Stimulated activated effector memory CD8-positive, alpha-beta T cell treated with anti-CD3 and anti-CD28 coated beads, Interleukin-12 subunit alpha, Interleukin-12 subunit beta, amount 100 ng/mL, for 72 hours (primary cell): ENCODE data around the gene ELMO1.
A peak's percentile ranks its signal among the peaks of the same experiment; 100 is the strongest.

Experiments
- ATAC-seq: fragments of 150-1000 bp; cut with Tn5 transposase; 2 replicates; pipeline ENCODE4 v1.10.0; 2021
- DNase-seq, 2 donors: peaks; one replicate each; pipeline ENCODE4 v3.0.0; 2021 to 2022; ENCODE audit warnings: low spot score in 2 of 2
- H3K27ac Mint-ChIP-seq: one replicate; pipeline ENCODE4 v1.8.0; 2022; ENCODE audit warnings: mild to moderate bottlenecking, mixed read lengths
- H3K36me3 Mint-ChIP-seq: one replicate; pipeline ENCODE4 v1.8.0; 2022; ENCODE audit warnings: mild to moderate bottlenecking, mixed read lengths
- H3K4me1 Mint-ChIP-seq: one replicate; pipeline ENCODE4 v1.8.0; 2022; ENCODE audit warnings: mixed read lengths
- H3K4me3 Mint-ChIP-seq: one replicate; pipeline ENCODE4 v1.8.0; 2022; ENCODE audit warnings: mild to moderate bottlenecking, mixed read lengths
- H3K9me3 Mint-ChIP-seq: one replicate; pipeline ENCODE4 v1.8.0; 2022; ENCODE audit warnings: mixed read lengths

The ELMO1 gene

GRCh38 chr7:36906448-36906847 lies 542.2 kb downstream of the ELMO1 start:
- ATAC-seq (no peak), DNase-seq (no peak)
- Mint-ChIP-seq H3K36me3 (no peaks in the 10 kb centered on the region), H3K9me3 (peaks cover 3% of the 10 kb centered on the region), H3K4me1 (peaks cover 13% of the 10 kb centered on the region), H3K27ac (no peak overlapping the region), H3K4me3 (no peak overlapping the region)

GRCh38 chr7:36905841-36906240 lies 542.8 kb downstream of the ELMO1 start:
- H3K4me1 Mint-ChIP-seq, result peaks cover 13% of the 10 kb centered on the region
- H3K4me3 Mint-ChIP-seq, result no peak overlapping the region
- H3K9me3 Mint-ChIP-seq, result peaks cover 3% of the 10 kb centered on the region
- ATAC-seq (no peak), DNase-seq (no peak)
- no peak overlapping the region for H3K27ac Mint-ChIP-seq
- H3K36me3 Mint-ChIP-seq, result no peaks in the 10 kb centered on the region

GRCh38 chr7:36904802-36905201 lies 543.9 kb downstream of the ELMO1 start:
- DNase-seq, result no peak
- no peak for ATAC-seq
- no peaks in the 10 kb centered on the region for H3K9me3 Mint-ChIP-seq
- no peak overlapping the region for H3K4me3 Mint-ChIP-seq
- no peaks in the 10 kb centered on the region for H3K36me3 Mint-ChIP-seq
- H3K4me1 Mint-ChIP-seq, result peaks cover 13% of the 10 kb centered on the region
- no peak overlapping the region for H3K27ac Mint-ChIP-seq

GRCh38 chr7:36904101-36904500 lies 544.6 kb downstream of the ELMO1 start:
- Mint-ChIP-seq H3K4me1 (peaks cover 13% of the 10 kb centered on the region), H3K36me3 (no peaks in the 10 kb centered on the region), H3K4me3 (no peak overlapping the region), H3K9me3 (no peaks in the 10 kb centered on the region), H3K27ac (no peak overlapping the region)
- ATAC-seq (no peak), DNase-seq (no peak)

GRCh38 chr7:36900988-36901710 lies 547.5 kb downstream of the ELMO1 start:
- Mint-ChIP-seq H3K4me1 (peaks cover 30% of the 10 kb centered on the region), H3K27ac (no peak overlapping the region), H3K4me3 (no peak overlapping the region), H3K9me3 (no peaks in the 10 kb centered on the region), H3K36me3 (peaks cover 7% of the 10 kb centered on the region)
- no peak for ATAC-seq
- DNase-seq, result no peak

GRCh38 chr7:36898186-36898585 lies 550.5 kb downstream of the ELMO1 start:
- H3K36me3 Mint-ChIP-seq, result peaks cover 14% of the 10 kb centered on the region

GRCh38 chr7:36896956-36897590 lies 551.6 kb downstream of the ELMO1 start:
- H3K27ac Mint-ChIP-seq, result no peak overlapping the region
- peaks cover 36% of the 10 kb centered on the region for H3K4me1 Mint-ChIP-seq
- H3K36me3 Mint-ChIP-seq, result peaks cover 14% of the 10 kb centered on the region
- no peak for ATAC-seq
- DNase-seq, result no peak
- no peaks in the 10 kb centered on the region for H3K9me3 Mint-ChIP-seq
- no peak overlapping the region for H3K4me3 Mint-ChIP-seq

More at GRCh38 chr7:36898186-36898585, 550.5 kb downstream of the ELMO1 start:
- Mint-ChIP-seq H3K27ac (no peak overlapping the region), H3K4me1 (peaks cover 43% of the 10 kb centered on the region), H3K9me3 (no peaks in the 10 kb centered on the region), H3K4me3 (no peak overlapping the region)
- ATAC-seq, result no peak
- no peak for DNase-seq

GRCh38 chr7:36896418-36896817 lies 552.2 kb downstream of the ELMO1 start:
- H3K4me3 Mint-ChIP-seq, result no peak overlapping the region
- H3K27ac Mint-ChIP-seq, result no peak overlapping the region
- no peaks in the 10 kb centered on the region for H3K9me3 Mint-ChIP-seq
- DNase-seq (no peak), ATAC-seq (no peak)
- peaks cover 36% of the 10 kb centered on the region for H3K4me1 Mint-ChIP-seq
- H3K36me3 Mint-ChIP-seq, result peaks cover 18% of the 10 kb centered on the region

GRCh38 chr7:36895192-36895591 lies 553.5 kb downstream of the ELMO1 start:
- H3K4me3 Mint-ChIP-seq, result no peak overlapping the region
- H3K4me1 Mint-ChIP-seq, result peaks cover 46% of the 10 kb centered on the region
- ATAC-seq, result no peak
- no peaks in the 10 kb centered on the region for H3K9me3 Mint-ChIP-seq
- DNase-seq, result no peak
- H3K36me3 Mint-ChIP-seq, result peaks cover 18% of the 10 kb centered on the region
- H3K27ac Mint-ChIP-seq, result no peak overlapping the region

- Mint-ChIP-seq H3K36me3 (peaks cover 18% of the 10 kb centered on the region), H3K9me3 (no peaks in the 10 kb centered on the region), H3K4me3 (peak overlapping the region; percentile 6), H3K4me1 (peaks cover 46% of the 10 kb centered on the region), H3K27ac (no peak overlapping the region)
- ATAC-seq (peak; percentile 91), DNase-seq (peak in 1 of 2 donors; percentile 52)
Measured at GRCh38 chr7:36894190-36894589, 554.5 kb downstream of the ELMO1 start.

GRCh38 chr7:36889182-36889581 lies 559.5 kb downstream of the ELMO1 start:
- DNase-seq (no peak), ATAC-seq (no peak)
- H3K27ac Mint-ChIP-seq, result no peak overlapping the region
- H3K36me3 Mint-ChIP-seq, result peaks cover 19% of the 10 kb centered on the region
- H3K4me3 Mint-ChIP-seq, result no peak overlapping the region
- H3K9me3 Mint-ChIP-seq, result no peaks in the 10 kb centered on the region
- H3K4me1 Mint-ChIP-seq, result peaks cover 18% of the 10 kb centered on the region

GRCh38 chr7:36887969-36888368 lies 560.7 kb downstream of the ELMO1 start:
- Mint-ChIP-seq H3K36me3 (peaks cover 12% of the 10 kb centered on the region), H3K27ac (no peak overlapping the region), H3K4me1 (peaks cover 15% of the 10 kb centered on the region), H3K4me3 (no peak overlapping the region), H3K9me3 (no peaks in the 10 kb centered on the region)
- no peak for ATAC-seq
- DNase-seq, result no peak

- no peak for ATAC-seq
- no peak for DNase-seq
- no peaks in the 10 kb centered on the region for H3K9me3 Mint-ChIP-seq
- no peak overlapping the region for H3K27ac Mint-ChIP-seq
- peaks cover 15% of the 10 kb centered on the region for H3K4me1 Mint-ChIP-seq
- H3K36me3 Mint-ChIP-seq, result peaks cover 12% of the 10 kb centered on the region
- H3K4me3 Mint-ChIP-seq, result no peak overlapping the region
Measured at GRCh38 chr7:36887233-36887632, 561.4 kb downstream of the ELMO1 start.

- H3K4me1 Mint-ChIP-seq, result peaks cover 5% of the 10 kb centered on the region
- no peak overlapping the region for H3K4me3 Mint-ChIP-seq
- DNase-seq (no peak), ATAC-seq (no peak)
- peaks cover 7% of the 10 kb centered on the region for H3K36me3 Mint-ChIP-seq
- no peak overlapping the region for H3K27ac Mint-ChIP-seq
- no peaks in the 10 kb centered on the region for H3K9me3 Mint-ChIP-seq
Measured at GRCh38 chr7:36884910-36885309, 563.8 kb downstream of the ELMO1 start.

GRCh38 chr7:36884351-36884750 lies 564.3 kb downstream of the ELMO1 start:
- Mint-ChIP-seq H3K9me3 (no peaks in the 10 kb centered on the region), H3K4me3 (no peak overlapping the region), H3K36me3 (peaks cover 7% of the 10 kb centered on the region), H3K4me1 (peaks cover 5% of the 10 kb centered on the region), H3K27ac (no peak overlapping the region)
- DNase-seq (no peak), ATAC-seq (no peak)

GRCh38 chr7:36881233-36881874 lies 567.3 kb downstream of the ELMO1 start:
- peaks cover 28% of the 10 kb centered on the region for H3K4me1 Mint-ChIP-seq
- ATAC-seq (no peak), DNase-seq (no peak)
- H3K27ac Mint-ChIP-seq, result no peak overlapping the region
- H3K9me3 Mint-ChIP-seq, result no peaks in the 10 kb centered on the region
- no peak overlapping the region for H3K4me3 Mint-ChIP-seq
- H3K36me3 Mint-ChIP-seq, result peaks cover 27% of the 10 kb centered on the region
